ENCODE data around the gene CSKMT.

The CSKMT gene

GRCh38 chr11:62680825-62681240, 15.7 kb downstream of the CSKMT start:
- Histone ChIP-seq H3K4me2 (ENCODE audit: insufficient read depth, low read length) (no peak overlapping the region), H3K36me3 (ENCODE audit: insufficient read depth, low read length) (peaks cover 23% of the 10 kb centered on the region), H3K9me3 (ENCODE audit: insufficient read depth, low read length, severe bottlenecking) (no peaks in the 10 kb centered on the region), H2AFZ (ENCODE audit: low read depth, low read length) (peak overlapping the region; percentile 56), H3K79me2 (ENCODE audit: insufficient read depth, low read length) (peaks cover 32% of the 10 kb centered on the region), H3K9ac (ENCODE audit: low read depth, low read length) (peak overlapping the region; percentile 1; the same call in 1 of the 2 replicates), H4K20me1 (ENCODE audit: insufficient read depth, low read length) (peaks cover 6% of the 10 kb centered on the region; the same call in 1 of the 2 replicates), H3K4me1 (ENCODE audit: insufficient read depth, low read length) (peaks cover 31% of the 10 kb centered on the region), H3K27ac (ENCODE audit: low read length) (no peak overlapping the region), H3K27me3 (ENCODE audit: insufficient read depth, low read length, poor library complexity) (no peaks in the 10 kb centered on the region), H3K4me3 (ENCODE audit: low read depth in 1 of 2, low read length in 2 of 2) (no peak overlapping the region)
- TF ChIP-seq EZH2 (IDR thresholded peaks at IDR 0.05; ENCODE audit: borderline replicate concordance, low read depth, low read length, severe bottlenecking) (no peak), CTCF (IDR thresholded peaks at IDR 0.05; ENCODE audit: borderline replicate concordance, extremely low read depth, low read length, poor library complexity, severe bottlenecking) (peak; percentile 76)
- DNase-seq: peak; percentile 61
- ATAC-seq (ENCODE audit: insufficient read depth, low read depth): peak; percentile 77

GRCh38 chr11:62682518-62682917, 17.4 kb downstream of the CSKMT start:
- Histone ChIP-seq H3K4me3 (ENCODE audit: low read depth in 1 of 2, low read length in 2 of 2) (no peak overlapping the region), H3K79me2 (ENCODE audit: insufficient read depth, low read length) (peaks cover 17% of the 10 kb centered on the region), H3K36me3 (ENCODE audit: insufficient read depth, low read length) (peaks cover 8% of the 10 kb centered on the region), H3K27me3 (ENCODE audit: insufficient read depth, low read length, poor library complexity) (no peaks in the 10 kb centered on the region), H3K4me2 (ENCODE audit: insufficient read depth, low read length) (no peak overlapping the region), H3K9me3 (ENCODE audit: insufficient read depth, low read length, severe bottlenecking) (no peaks in the 10 kb centered on the region), H3K27ac (ENCODE audit: low read length) (no peak overlapping the region), H2AFZ (ENCODE audit: low read depth, low read length) (no peak overlapping the region), H4K20me1 (ENCODE audit: insufficient read depth, low read length) (peaks cover 3% of the 10 kb centered on the region; the same call in 1 of the 2 replicates), H3K4me1 (ENCODE audit: insufficient read depth, low read length) (peaks cover 18% of the 10 kb centered on the region), H3K9ac (ENCODE audit: low read depth, low read length) (no peak overlapping the region)
- no peak for DNase-seq
- TF ChIP-seq EZH2 (IDR thresholded peaks at IDR 0.05; ENCODE audit: borderline replicate concordance, low read depth, low read length, severe bottlenecking): no peak
- no peak for TF ChIP-seq CTCF (IDR thresholded peaks at IDR 0.05; ENCODE audit: borderline replicate concordance, extremely low read depth, low read length, poor library complexity, severe bottlenecking)
- no peak for ATAC-seq (ENCODE audit: insufficient read depth, low read depth)

- TF ChIP-seq EZH2 (IDR thresholded peaks at IDR 0.05; ENCODE audit: borderline replicate concordance, low read depth, low read length, severe bottlenecking) (no peak), CTCF (IDR thresholded peaks at IDR 0.05; ENCODE audit: borderline replicate concordance, extremely low read depth, low read length, poor library complexity, severe bottlenecking) (no peak)
- Histone ChIP-seq H3K36me3 (ENCODE audit: insufficient read depth, low read length) (peaks cover 26% of the 10 kb centered on the region), H3K79me2 (ENCODE audit: insufficient read depth, low read length) (no peaks in the 10 kb centered on the region), H3K4me1 (ENCODE audit: insufficient read depth, low read length) (no peaks in the 10 kb centered on the region), H3K4me2 (ENCODE audit: insufficient read depth, low read length) (no peak overlapping the region), H3K9me3 (ENCODE audit: insufficient read depth, low read length, severe bottlenecking) (no peaks in the 10 kb centered on the region), H3K9ac (ENCODE audit: low read depth, low read length) (no peak overlapping the region), H3K4me3 (ENCODE audit: low read depth in 1 of 2, low read length in 2 of 2) (no peak overlapping the region), H2AFZ (ENCODE audit: low read depth, low read length) (no peak overlapping the region), H3K27me3 (ENCODE audit: insufficient read depth, low read length, poor library complexity) (no peaks in the 10 kb centered on the region), H3K27ac (ENCODE audit: low read length) (no peak overlapping the region; the same call in 1 of the 2 replicates), H4K20me1 (ENCODE audit: insufficient read depth, low read length) (no peaks in the 10 kb centered on the region)
- DNase-seq (no peak), ATAC-seq (ENCODE audit: insufficient read depth, low read depth) (no peak)
Measured at GRCh38 chr11:62687508-62688396, 22.6 kb downstream of the CSKMT start.
